Neural progenitor cell (in vitro differentiated cells): ENCODE data around the gene ARPC4. TPM values are rescaled to one million over a fixed set of nuclear protein-coding genes. Genes with fewer than 3 reads are reported as not detected.

Experiments
- DNase-seq: peaks from one replicate; pipeline ENCODE4 v3.0.0-alpha.2; 2016; ENCODE audit warnings: low spot score
- H2AFZ ChIP-seq: fragments of 200-600 bp; sonication (generic); replicated peaks from 2 replicates; pipeline ENCODE4 v1.6.1; 2016; ENCODE audit warnings: antibody characterized with exemption
- H3F3A ChIP-seq: fragments of 200-600 bp; sonication (generic); 2 replicates; pipeline ENCODE4 v1.6.1; 2016; ENCODE audit warnings: antibody characterized with exemption, low read depth
- H3K27ac ChIP-seq: fragments of 200-600 bp; sonication (generic); 2 replicates; pipeline ENCODE4 v1.5.1; 2016; ENCODE audit warnings: mild to moderate bottlenecking
- H3K27me3 ChIP-seq: fragments of 200-600 bp; sonication (generic); 2 replicates; pipeline ENCODE4 v1.6.1; 2016; ENCODE audit warnings: mild to moderate bottlenecking, moderate library complexity
- H3K36me3 ChIP-seq: fragments of 200-600 bp; sonication (generic); 2 replicates; pipeline ENCODE4 v1.5.1; 2016
- H3K4me1 ChIP-seq: fragments of 200-600 bp; sonication (generic); 2 replicates; pipeline ENCODE4 v1.6.1; 2016; ENCODE audit warnings: mixed run types
- H3K4me2 ChIP-seq: fragments of 200-600 bp; sonication (generic); 2 replicates; pipeline ENCODE4 v1.6.1; 2016
- H3K4me3 ChIP-seq: fragments of 200-600 bp; sonication (generic); 2 replicates; pipeline ENCODE4 v1.5.1; 2016
- H3K79me2 ChIP-seq: fragments of 200-600 bp; sonication (generic); 2 replicates; pipeline ENCODE4 v1.6.1; 2016; ENCODE audit warnings: low read depth
- H3K9ac ChIP-seq: fragments of 200-600 bp; sonication (generic); 2 replicates; pipeline ENCODE4 v1.6.1; 2016
- H3K9me3 ChIP-seq: fragments of 200-600 bp; sonication (generic); 2 replicates; pipeline ENCODE4 v1.5.1; 2016; ENCODE audit warnings: low read depth
- H4K20me1 ChIP-seq: fragments of 200-600 bp; sonication (generic); 2 replicates; pipeline ENCODE4 v1.6.1; 2016; ENCODE audit warnings: low read depth
- H3K27ac Mint-ChIP-seq: 3 replicates; pipeline ENCODE4 v1.8.0; 2021; ENCODE audit warnings: mixed read lengths
- H3K27me3 Mint-ChIP-seq: 2 replicates; pipeline ENCODE4 v1.8.0; 2022; ENCODE audit warnings: low read depth, mild to moderate bottlenecking, inconsistent platforms, moderate library complexity, mixed read lengths; ENCODE audit not compliant: insufficient read depth
- H3K36me3 Mint-ChIP-seq: 3 replicates; pipeline ENCODE4 v1.8.0; 2021; ENCODE audit warnings: mixed read lengths
- H3K4me1 Mint-ChIP-seq: 3 replicates; pipeline ENCODE4 v1.8.0; 2021; ENCODE audit warnings: mixed read lengths
- H3K4me3 Mint-ChIP-seq: 3 replicates; pipeline ENCODE4 v1.8.0; 2021; ENCODE audit warnings: mild to moderate bottlenecking, moderate library complexity, mixed read lengths
- H3K9me3 Mint-ChIP-seq: 3 replicates; pipeline ENCODE4 v1.8.0; 2020; ENCODE audit warnings: mixed read lengths
- CTCF ChIP-seq: fragments of 200-600 bp; sonication (generic); IDR thresholded peaks from 2 replicates; pipeline ENCODE4 v1.5.1; 2017; ENCODE audit warnings: antibody characterized with exemption, mild to moderate bottlenecking
- EZH2 ChIP-seq: fragments of 200-600 bp; sonication (generic); IDR thresholded peaks from 2 replicates; pipeline ENCODE4 v1.6.1; 2017; ENCODE audit warnings: antibody characterized with exemption, mild to moderate bottlenecking, moderate library complexity
- EZH2phosphoT487 ChIP-seq: fragments of 200-600 bp; sonication (generic); IDR thresholded peaks from 2 replicates; pipeline ENCODE4 v1.6.1; 2017; ENCODE audit warnings: antibody characterized with exemption
- total RNA-seq: library from RNA; depleted of rRNA; stranded (reverse); fragments of >200 nt; gene quantifications from 2 replicates; pipeline ENCODE4 v1.2.3, GENCODE V29; 2015; ENCODE audit warnings: low replicate concordance

Gene ARPC4
- total RNA-seq, 1 donor from 2014 or later: 126 TPM

GRCh38 chr3:9806137-9806536 lies 13.3 kb downstream of the ARPC4 start:
- Histone ChIP-seq H3K9me3 (no peaks in the 10 kb centered on the region), H3F3A (peaks cover 42% of the 10 kb centered on the region), H3K27ac (peak overlapping the region; percentile 90), H3K79me2 (no peaks in the 10 kb centered on the region), H3K36me3 (peaks cover 6% of the 10 kb centered on the region), H3K27me3 (peaks cover 4% of the 10 kb centered on the region), H3K4me2 (no peak overlapping the region), H3K4me3 (no peak overlapping the region), H4K20me1 (no peaks in the 10 kb centered on the region), H2AFZ (no peak overlapping the region), H3K9ac (no peak overlapping the region), H3K4me1 (peaks cover 35% of the 10 kb centered on the region)
- no peaks in the 10 kb centered on the region for H3K9me3 Mint-ChIP-seq
- H3K36me3 Mint-ChIP-seq: peaks cover 19% of the 10 kb centered on the region
- no peak overlapping the region for H3K27ac Mint-ChIP-seq
- H3K4me1 Mint-ChIP-seq: peaks cover 23% of the 10 kb centered on the region
- TF ChIP-seq EZH2 (no peak), EZH2phosphoT487 (no peak), CTCF (no peak)
- H3K27me3 Mint-ChIP-seq: peaks cover 7% of the 10 kb centered on the region
- no peak for DNase-seq
- no peak overlapping the region for H3K4me3 Mint-ChIP-seq

DNA sequence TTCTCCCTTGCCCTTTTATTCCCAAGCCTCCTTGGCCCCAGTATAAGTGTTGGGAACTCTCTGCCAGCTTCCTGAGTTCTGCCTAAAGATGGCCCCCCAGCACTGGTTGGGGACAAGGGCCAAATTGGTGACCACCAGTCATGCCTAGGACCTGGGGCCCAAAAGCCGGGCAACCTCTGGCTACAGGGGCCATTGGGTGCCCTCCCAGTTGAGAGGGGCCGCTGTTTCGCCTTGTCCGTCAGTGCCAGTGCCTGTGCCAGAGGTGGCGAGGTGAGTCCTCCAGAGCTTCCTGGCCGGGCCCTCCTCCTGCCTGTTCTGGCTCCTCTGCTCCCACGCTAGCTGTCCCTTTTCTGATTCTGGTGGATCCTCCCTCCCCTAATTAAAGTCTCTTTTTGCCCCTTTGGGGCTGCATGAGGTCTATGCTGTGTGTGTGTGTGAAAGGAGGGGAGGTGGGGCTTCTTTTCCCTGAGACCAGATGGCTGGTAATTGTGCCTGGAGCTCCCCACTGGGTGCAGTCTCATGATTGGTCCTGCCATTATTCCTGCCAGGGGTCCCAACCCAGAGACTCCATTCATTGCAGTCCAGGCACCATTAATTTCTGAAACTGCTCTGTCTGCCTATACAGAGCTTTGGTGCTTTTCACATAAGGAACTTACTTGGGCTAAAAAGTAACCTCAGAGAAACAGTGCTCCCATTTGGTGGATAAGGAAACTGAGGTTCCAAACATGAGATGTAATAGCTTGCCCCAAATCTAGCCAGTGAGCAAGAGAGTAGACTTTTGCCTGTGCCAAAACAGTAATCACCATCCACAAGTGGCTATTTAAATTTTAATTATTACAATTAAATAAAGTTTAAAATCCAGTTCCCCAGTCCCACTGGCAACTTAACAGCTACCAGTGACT lies 14.1 kb downstream of the ARPC4 start:
- Mint-ChIP-seq H3K27me3 (peaks cover 4% of the 10 kb centered on the region), H3K27ac (no peak overlapping the region), H3K4me3 (no peak overlapping the region), H3K36me3 (peaks cover 16% of the 10 kb centered on the region), H3K4me1 (peaks cover 30% of the 10 kb centered on the region), H3K9me3 (no peaks in the 10 kb centered on the region)
- Histone ChIP-seq H3K4me3 (no peak overlapping the region), H3K9ac (no peak overlapping the region), H3K27ac (peak overlapping the region; percentile 90), H3K4me1 (peaks cover 35% of the 10 kb centered on the region), H3K4me2 (peak overlapping the region; percentile 48), H3K79me2 (no peaks in the 10 kb centered on the region), H3K36me3 (no peaks in the 10 kb centered on the region), H3F3A (peaks cover 42% of the 10 kb centered on the region), H2AFZ (no peak overlapping the region), H3K9me3 (no peaks in the 10 kb centered on the region), H3K27me3 (peaks cover 12% of the 10 kb centered on the region), H4K20me1 (no peaks in the 10 kb centered on the region)
- DNase-seq: peak; percentile 64
- TF ChIP-seq CTCF (no peak), EZH2 (no peak), EZH2phosphoT487 (no peak)

GRCh38 chr3:9807981-9808344 lies 15.1 kb downstream of the ARPC4 start:
- Histone ChIP-seq H3K9ac (no peak overlapping the region), H3K27me3 (peaks cover 14% of the 10 kb centered on the region), H3K27ac (no peak overlapping the region), H4K20me1 (no peaks in the 10 kb centered on the region), H2AFZ (no peak overlapping the region), H3K79me2 (no peaks in the 10 kb centered on the region), H3K4me3 (no peak overlapping the region), H3K9me3 (no peaks in the 10 kb centered on the region), H3K4me1 (peaks cover 35% of the 10 kb centered on the region), H3F3A (peaks cover 42% of the 10 kb centered on the region), H3K36me3 (no peaks in the 10 kb centered on the region), H3K4me2 (no peak overlapping the region)
- TF ChIP-seq CTCF (no peak), EZH2 (no peak), EZH2phosphoT487 (no peak)
- H3K36me3 Mint-ChIP-seq: peaks cover 15% of the 10 kb centered on the region
- H3K4me1 Mint-ChIP-seq: peaks cover 30% of the 10 kb centered on the region
- no peak overlapping the region for H3K27ac Mint-ChIP-seq
- DNase-seq: no peak
- peaks cover 2% of the 10 kb centered on the region for H3K27me3 Mint-ChIP-seq
- H3K9me3 Mint-ChIP-seq: no peaks in the 10 kb centered on the region
- no peak overlapping the region for H3K4me3 Mint-ChIP-seq
